Activated CD8-positive, alpha-beta T cell treated with anti-CD3 and anti-CD28 coated beads for 36 hours (primary cell): ENCODE measurements around the gene SPRED3. TPM values are rescaled to one million over a fixed set of nuclear protein-coding genes. Genes with fewer than 3 reads are reported as not detected.
"Not testable (repeated sequence)": the region's sequence is repeated elsewhere in the genome, so short reads cannot be mapped to it uniquely, and the experiment has no call there.

Experiments used
- ATAC-seq: fragments of 200-7000 bp; cut with Tn5 transposase; one replicate; pipeline ENCODE4 v1.10.0; 2021; ENCODE audit warnings: mild to moderate bottlenecking, moderate library complexity
- CTCF ChIA-PET: fragments of 350-600 bp; sonication (Branson Sonifier 250); formaldehyde crosslinking; loops from one replicate; lab custom pipeline; 2021; ENCODE audit warnings: antibody characterized with exemption; lab: Charles Lee
- POLR2A ChIA-PET: fragments of 350-600 bp; sonication (Branson Sonifier 250); formaldehyde crosslinking; loops from one replicate; lab custom pipeline; 2021; ENCODE audit warnings: antibody characterized with exemption; lab: Charles Lee
- DNase-seq: peaks from one replicate; pipeline ENCODE4 v3.0.0-alpha.2; 2020
- H3K27ac Mint-ChIP-seq: one replicate; pipeline ENCODE4 v1.8.0; 2021; ENCODE audit warnings: mild to moderate bottlenecking, mixed read lengths
- H3K27me3 Mint-ChIP-seq: one replicate; pipeline ENCODE4 v1.8.0; 2021; ENCODE audit warnings: mixed read lengths
- H3K36me3 Mint-ChIP-seq: one replicate; pipeline ENCODE4 v1.8.0; 2021; ENCODE audit warnings: low read depth, mixed read lengths
- H3K4me1 Mint-ChIP-seq: one replicate; pipeline ENCODE4 v1.8.0; 2021; ENCODE audit warnings: low read depth, mixed read lengths
- H3K4me3 Mint-ChIP-seq: one replicate; pipeline ENCODE4 v1.8.0; 2021; ENCODE audit warnings: mild to moderate bottlenecking, moderate library complexity, mixed read lengths
- H3K9me3 Mint-ChIP-seq: one replicate; pipeline ENCODE4 v1.8.0; 2021; ENCODE audit warnings: mixed read lengths
- CTCF ChIP-seq: fragments of 200-600 bp; IDR thresholded peaks from one replicate; pipeline ENCODE4 v1.8.0; 2022; ENCODE audit warnings: antibody characterized with exemption, mild to moderate bottlenecking
- intact Hi-C: fragments of 100-400 bp; cut with micrococcal nuclease; formaldehyde crosslinking; loops from one replicate; pipeline ENCODE4 v1.10.0; 2022
- total RNA-seq, 2 experiments: library from RNA; stranded (reverse); gene quantifications; one replicate each; pipeline ENCODE4 v1.2.3, GENCODE V29; 2021

Gene SPRED3
- total RNA-seq, 2 experiments from 2014 or later, result 0.69 to 1.5 TPM

GRCh38 chr19:38424272-38424671, 35.8 kb downstream of the SPRED3 start:
- peaks cover 6% of the 10 kb centered on the region for H3K27me3 Mint-ChIP-seq
- DNase-seq (no peak), ATAC-seq (no peak)
- peaks cover 17% of the 10 kb centered on the region for H3K4me1 Mint-ChIP-seq
- intact Hi-C loops, result no loop called here
- no peak overlapping the region for H3K27ac Mint-ChIP-seq
- no peak overlapping the region for H3K4me3 Mint-ChIP-seq
- no peaks in the 10 kb centered on the region for H3K36me3 Mint-ChIP-seq
- POLR2A ChIA-PET, result interaction anchor here (0.6 kb wide), 1 partner anchor 38 kb away, joined by 3 read pairs; no protein-coding TSS in a partner anchor
- no peak for TF ChIP-seq CTCF
- no peaks in the 10 kb centered on the region for H3K9me3 Mint-ChIP-seq
- CTCF ChIA-PET, result interaction anchor here (3.5 kb wide), 1 partner anchor 21 kb away, joined by 19 read pairs; the partner anchor contains the start of gene FAM98C

DNA sequence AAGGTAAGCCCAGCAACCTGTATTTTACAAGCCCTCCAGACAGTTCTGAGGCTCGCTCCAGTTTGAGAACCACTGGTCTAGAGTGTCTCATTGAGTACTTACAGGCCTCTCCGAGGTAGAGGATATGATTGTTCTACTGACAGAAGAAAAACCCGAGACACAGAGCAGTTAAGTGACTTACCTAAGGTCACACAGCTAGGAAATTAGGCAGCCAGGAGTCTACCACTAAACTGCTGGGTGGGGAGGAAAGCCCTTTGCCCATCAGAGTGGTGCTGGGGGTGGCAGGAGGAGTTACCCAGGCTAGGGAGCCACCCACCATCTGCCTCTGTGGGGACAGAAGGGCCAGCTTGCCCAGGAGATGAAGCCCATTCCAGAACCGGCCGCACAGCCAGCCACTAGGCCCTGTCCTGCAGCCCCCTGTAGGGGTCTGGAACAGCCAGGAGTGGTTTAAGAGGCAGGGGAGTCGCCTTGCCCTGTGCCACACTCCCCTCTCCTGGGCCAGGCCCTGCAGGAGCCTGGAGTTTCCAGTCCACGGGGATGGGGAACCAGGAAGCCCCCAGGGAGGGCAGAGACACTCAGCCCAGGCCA, 36.8 kb downstream of the SPRED3 start:
- Mint-ChIP-seq H3K4me1 (peaks cover 23% of the 10 kb centered on the region), H3K27me3 (peaks cover 6% of the 10 kb centered on the region), H3K27ac (peak overlapping the region; percentile 18), H3K36me3 (no peaks in the 10 kb centered on the region), H3K4me3 (no peak overlapping the region), H3K9me3 (no peaks in the 10 kb centered on the region)
- CTCF ChIA-PET, result interaction anchor here (3.5 kb wide), 1 partner anchor 23 kb away, joined by 19 read pairs; the partner anchor contains the start of gene FAM98C
- ATAC-seq, result no peak
- POLR2A ChIA-PET, result interaction anchor here (1.2 to 1.6 kb wide), 2 partner anchors 10 to 126 kb away, joined by 3 read pairs; no protein-coding TSS in a partner anchor
- intact Hi-C loops, result no loop called here
- DNase-seq, result no peak
- no peak for TF ChIP-seq CTCF

DNA sequence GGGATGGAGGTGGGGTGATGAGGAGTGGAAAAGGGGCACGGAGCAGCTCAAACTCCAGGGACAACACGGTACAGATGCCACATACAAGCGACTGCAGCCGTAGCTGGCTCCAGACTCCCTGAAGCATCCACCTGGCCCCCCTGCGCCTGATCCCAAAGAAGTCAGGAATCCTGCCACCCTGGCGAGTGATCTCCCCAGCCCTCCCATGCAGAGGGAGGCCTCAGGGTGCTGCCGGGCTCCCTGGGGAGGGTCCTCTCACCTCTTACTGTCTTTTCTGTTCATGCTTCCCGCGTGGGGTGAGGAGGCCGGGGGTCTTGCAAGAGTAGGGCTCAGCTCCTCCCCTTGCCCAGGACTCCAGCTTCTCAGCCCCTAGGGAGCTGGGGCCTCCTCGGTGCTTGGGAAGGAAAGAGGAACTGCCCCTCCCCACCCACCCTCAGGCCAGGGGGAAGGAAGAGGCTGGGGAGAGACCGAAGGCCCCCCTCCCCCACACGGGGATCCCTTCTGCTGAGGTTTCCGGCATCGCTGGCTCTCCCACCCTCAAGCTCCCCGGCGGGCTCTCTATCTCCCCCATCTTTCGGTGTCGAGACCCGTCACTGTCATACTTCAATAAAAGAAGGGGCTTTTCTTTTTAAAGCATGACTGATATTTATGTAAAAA, 37.4 kb downstream of the SPRED3 start, which contains the start of gene RASGRP4:
RASGRP4 (minus strand) TSS at position 410 of the 657 bp plus-strand sequence; CDS start at position 282, 128 bp downstream.
- ATAC-seq (peak; percentile 67), DNase-seq (peak; percentile 81)
- H3K36me3 Mint-ChIP-seq, result no peaks in the 10 kb centered on the region
- POLR2A ChIA-PET, result interaction anchor here (1.2 to 1.6 kb wide), 2 partner anchors 10 to 126 kb away, joined by 3 read pairs; no protein-coding TSS in a partner anchor
- H3K27ac Mint-ChIP-seq, result peak within 1 kb of the TSS; percentile 21
- TF ChIP-seq CTCF, result no peak
- CTCF ChIA-PET, result interaction anchor here (0.7 to 3.5 kb wide), 2 partner anchors 12 to 23 kb away, joined by 3 to 19 read pairs; partner anchors contain the start of gene FAM98C
- no peak within 1 kb of the TSS for H3K4me3 Mint-ChIP-seq
- no peaks in the 10 kb centered on the region for H3K9me3 Mint-ChIP-seq
- peaks cover 7% of the 10 kb centered on the region for H3K27me3 Mint-ChIP-seq
- H3K4me1 Mint-ChIP-seq, result peaks cover 23% of the 10 kb centered on the region
- intact Hi-C loops, result no loop called here

DNA sequence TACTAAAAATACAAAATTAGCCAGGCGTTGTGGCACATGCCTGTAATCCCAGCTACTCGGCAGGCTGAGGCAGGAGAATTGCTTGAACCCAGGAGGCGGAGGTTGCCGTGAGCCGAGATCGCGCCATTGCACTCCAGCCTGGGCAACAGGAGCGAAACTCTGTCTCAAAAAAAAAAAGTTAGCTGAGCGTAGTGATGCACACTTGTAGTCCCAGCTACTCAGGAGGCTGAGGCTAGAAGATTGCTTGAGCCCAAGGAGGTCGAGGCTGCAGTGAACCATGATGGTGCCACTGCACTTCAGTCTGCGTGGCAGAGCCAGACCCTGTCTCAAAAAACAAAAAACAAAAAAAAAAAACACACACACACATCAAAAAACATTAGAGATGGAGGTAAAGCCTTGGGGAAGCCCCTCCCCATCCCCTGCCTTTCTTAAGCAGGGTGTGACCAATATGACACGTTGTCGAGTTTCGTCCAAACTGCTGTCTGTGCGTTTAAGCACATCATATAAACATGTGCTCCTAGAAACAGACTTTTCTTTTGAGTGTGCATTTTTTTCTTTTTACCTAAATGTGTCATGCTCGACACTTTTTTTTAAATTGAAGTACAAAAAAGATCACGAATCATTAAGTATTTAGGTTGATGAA, 38.7 kb downstream of the SPRED3 start:
- not testable (repeated sequence) for H3K27me3 Mint-ChIP-seq
- CTCF ChIA-PET, result interaction anchor here (3.5 kb wide), 1 partner anchor 24 kb away, joined by 19 read pairs; the partner anchor contains the start of gene FAM98C

GRCh38 chr19:38429055-38429810, 40.7 kb downstream of the SPRED3 start:
- no peaks in the 10 kb centered on the region for H3K36me3 Mint-ChIP-seq
- DNase-seq, result peak; percentile 62
- CTCF ChIA-PET, result interaction anchor here (1.8 kb wide), 1 partner anchor 26 kb away, joined by 8 read pairs; the partner anchor contains the start of gene FAM98C

More for the DNA sequence above, 38.7 kb downstream of the SPRED3 start:
- Mint-ChIP-seq H3K4me1 (peaks cover 23% of the 10 kb centered on the region), H3K27ac (peak overlapping the region; percentile 90)
- H3K36me3 Mint-ChIP-seq, H3K9me3 Mint-ChIP-seq, H3K4me3 Mint-ChIP-seq, intact Hi-C loops, POLR2A ChIA-PET: not testable (repeated sequence)
- DNase-seq, result peak; percentile 76
- peak; percentile 65 for ATAC-seq

More at GRCh38 chr19:38429055-38429810, 40.7 kb downstream of the SPRED3 start:
- POLR2A ChIA-PET, result no interaction called here
- no peaks in the 10 kb centered on the region for H3K9me3 Mint-ChIP-seq
- H3K4me3 Mint-ChIP-seq, result no peak overlapping the region
- H3K4me1 Mint-ChIP-seq, result peaks cover 29% of the 10 kb centered on the region
- peak; percentile 58 for ATAC-seq
- H3K27ac Mint-ChIP-seq, result peak overlapping the region; percentile 90
- no peak for TF ChIP-seq CTCF
- peaks cover 16% of the 10 kb centered on the region for H3K27me3 Mint-ChIP-seq
- intact Hi-C loops, result no loop called here
